NB4 (cell line): Measurements from ENCODE around the gene KRTAP10-10.
"Not testable (repeated sequence)": the region's sequence is repeated elsewhere in the genome, so short reads cannot be mapped to it uniquely, and the experiment has no call there.

Experiments used
- CTCF ChIP-seq: IDR thresholded peaks from one replicate; pipeline ENCODE4 v1.5.1; 2012; ENCODE audit warnings: low read depth, low read length
- POLR2A ChIP-seq: IDR thresholded peaks from 2 replicates; pipeline ENCODE4 v1.6.1; 2011; ENCODE audit warnings: mild to moderate bottlenecking; ENCODE audit not compliant: insufficient read length; ENCODE audit errors: extremely low read depth

DNA sequence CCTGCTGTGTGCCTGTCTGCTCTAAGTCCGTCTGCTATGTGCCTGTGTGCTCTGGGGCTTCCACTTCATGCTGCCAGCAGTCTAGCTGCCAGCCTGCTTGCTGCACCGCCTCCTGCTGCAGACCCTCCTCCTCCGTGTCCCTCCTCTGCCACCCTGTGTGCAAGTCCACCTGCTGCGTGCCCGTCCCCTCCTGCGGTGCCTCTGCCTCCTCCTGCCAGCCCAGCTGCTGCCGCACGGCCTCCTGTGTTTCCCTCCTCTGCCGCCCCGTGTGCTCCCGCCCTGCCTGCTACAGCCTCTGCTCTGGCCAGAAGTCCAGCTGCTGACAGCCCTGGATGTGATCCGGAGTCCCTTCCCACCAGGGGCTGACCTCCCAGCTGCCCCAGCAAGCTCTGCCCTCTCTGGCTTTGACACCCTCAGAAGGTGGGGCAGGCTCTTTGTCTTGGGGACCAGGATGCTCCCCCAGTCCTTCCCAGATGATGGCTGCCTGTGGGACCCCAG, 744 bp downstream of the KRTAP10-10 start:
- not testable (repeated sequence) for TF ChIP-seq CTCF, POLR2A
